ENCODE data around the gene RSRC1. TPM values are rescaled to one million over a fixed set of nuclear protein-coding genes. Genes with fewer than 3 reads are reported as not detected.
"Not testable (repeated sequence)": the region's sequence is repeated elsewhere in the genome, so short reads cannot be mapped to it uniquely, and the experiment has no call there.

Gene RSRC1
- polyA plus RNA-seq, 1 donor: 21.0 TPM

- DNase-seq (ENCODE audit: low read depth): no peak
Measured at GRCh38 chr3:158458464-158458863, 348.6 kb downstream of the RSRC1 start.

GRCh38 chr3:158460926-158461325 is 351.0 kb downstream of the RSRC1 start:
- DNase-seq (ENCODE audit: low read depth): no peak

- DNase-seq (ENCODE audit: low read depth): no peak
Measured at GRCh38 chr3:158463556-158463955, 353.7 kb downstream of the RSRC1 start.

- no peak for DNase-seq (ENCODE audit: low read depth)
Measured at GRCh38 chr3:158465074-158465473, 355.2 kb downstream of the RSRC1 start.

- no peak for DNase-seq (ENCODE audit: low read depth)
Measured at GRCh38 chr3:158470944-158471638, 361.2 kb downstream of the RSRC1 start.

GRCh38 chr3:158471639-158472294 is 361.9 kb downstream of the RSRC1 start:
- DNase-seq (ENCODE audit: low read depth): peak; percentile 85

GRCh38 chr3:158479051-158479450 is 369.2 kb downstream of the RSRC1 start:
- DNase-seq (ENCODE audit: low read depth): no peak

- DNase-seq (ENCODE audit: low read depth): no peak
Measured at GRCh38 chr3:158483701-158484235, 373.9 kb downstream of the RSRC1 start.

- no peak for DNase-seq (ENCODE audit: low read depth)
Measured at GRCh38 chr3:158486200-158486599, 376.3 kb downstream of the RSRC1 start.

- DNase-seq (ENCODE audit: low read depth): no peak
Measured at GRCh38 chr3:158488670-158489069, 378.8 kb downstream of the RSRC1 start.

GRCh38 chr3:158489181-158489580 is 379.3 kb downstream of the RSRC1 start:
- no peak for DNase-seq (ENCODE audit: low read depth)

GRCh38 chr3:158491968-158492367 is 382.1 kb downstream of the RSRC1 start:
- no peak for DNase-seq (ENCODE audit: low read depth)

GRCh38 chr3:158492685-158493084 is 382.8 kb downstream of the RSRC1 start:
- DNase-seq (ENCODE audit: low read depth): no peak

- no peak for DNase-seq (ENCODE audit: low read depth)
Measured at GRCh38 chr3:158493931-158494330, 384.0 kb downstream of the RSRC1 start.

- DNase-seq (ENCODE audit: low read depth): no peak
Measured at GRCh38 chr3:158494673-158495072, 384.8 kb downstream of the RSRC1 start.

- not testable (repeated sequence) for DNase-seq (ENCODE audit: low read depth)
Measured at GRCh38 chr3:158495398-158495902, 385.6 kb downstream of the RSRC1 start.

- no peak for DNase-seq (ENCODE audit: low read depth)
Measured at GRCh38 chr3:158505117-158505516, 395.2 kb downstream of the RSRC1 start.

- no peak for DNase-seq (ENCODE audit: low read depth)
Measured at GRCh38 chr3:158506456-158506855, 396.6 kb downstream of the RSRC1 start.

GRCh38 chr3:158508481-158508880 is 398.6 kb downstream of the RSRC1 start:
- no peak for DNase-seq (ENCODE audit: low read depth)

- no peak for DNase-seq (ENCODE audit: low read depth)
Measured at GRCh38 chr3:158509891-158510290, 400.0 kb downstream of the RSRC1 start.

- DNase-seq (ENCODE audit: low read depth): not testable (repeated sequence)
Measured at GRCh38 chr3:158516729-158517128, 406.8 kb downstream of the RSRC1 start.

GRCh38 chr3:158519776-158520175 is 409.9 kb downstream of the RSRC1 start:
- DNase-seq (ENCODE audit: low read depth): no peak

GRCh38 chr3:158520433-158520832 is 410.5 kb downstream of the RSRC1 start:
- no peak for DNase-seq (ENCODE audit: low read depth)
